Stimulated activated naive CD8-positive, alpha-beta T cell treated with anti-CD3 and anti-CD28 coated beads, Interleukin-15, amount 100 ng/mL, for 72 hours (primary cell): ENCODE results near the gene IL1RAPL1.

Experiments used
- ATAC-seq: fragments of 150-1000 bp; cut with Tn5 transposase; 2 replicates; pipeline ENCODE4 v1.10.0; 2021; ENCODE audit warnings: mild to moderate bottlenecking, moderate library complexity
- DNase-seq, 2 donors: peaks; one replicate each; pipeline ENCODE4 v3.0.0; 2021 to 2022
- H3K27ac Mint-ChIP-seq, 2 donors: one replicate each; pipeline ENCODE4 v1.8.0; 2022; ENCODE audit warnings: mild to moderate bottlenecking in 2 of 2, mixed read lengths in 2 of 2, moderate library complexity in 2 of 2
- H3K27me3 Mint-ChIP-seq: one replicate; pipeline ENCODE4 v1.8.0; 2022; ENCODE audit warnings: mixed read lengths
- H3K4me1 Mint-ChIP-seq: one replicate; pipeline ENCODE4 v1.8.0; 2022; ENCODE audit warnings: mild to moderate bottlenecking, mixed read lengths
- H3K4me3 Mint-ChIP-seq, 2 donors: one replicate each; pipeline ENCODE4 v1.8.0; 2022; ENCODE audit warnings: mild to moderate bottlenecking in 2 of 2, mixed read lengths in 2 of 2, moderate library complexity in 1 of 2
- H3K9me3 Mint-ChIP-seq, 2 donors: one replicate each; pipeline ENCODE4 v1.8.0; 2022; ENCODE audit warnings: mixed read lengths in 2 of 2

The IL1RAPL1 gene

DNA sequence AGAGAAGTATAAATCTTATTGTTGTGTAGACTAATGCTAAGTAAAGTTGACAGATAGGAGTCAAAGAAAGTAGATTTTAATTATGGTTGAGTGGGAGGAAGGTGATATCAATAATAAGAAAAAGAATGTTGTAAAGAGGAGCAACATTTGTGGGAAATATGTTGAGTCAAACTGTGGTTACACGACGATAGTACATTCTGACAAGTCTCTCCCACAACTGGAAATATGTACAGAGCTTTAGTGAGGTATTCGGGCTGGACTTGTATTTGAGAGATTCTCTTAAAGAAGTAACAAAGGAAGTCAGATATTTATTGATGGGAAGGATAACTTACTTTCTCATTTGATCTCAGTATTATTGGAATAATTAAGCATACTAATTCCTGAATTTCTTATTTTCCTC, 1102.8 kb downstream of the IL1RAPL1 start:
- H3K27ac Mint-ChIP-seq, result no peak overlapping the region
- H3K4me1 Mint-ChIP-seq, result no peaks in the 10 kb centered on the region
- peaks cover 8% of the 10 kb centered on the region in 2 donors for H3K9me3 Mint-ChIP-seq
- no peak overlapping the region for H3K4me3 Mint-ChIP-seq
- DNase-seq (no peak), ATAC-seq (no peak)
- no peaks in the 10 kb centered on the region for H3K27me3 Mint-ChIP-seq

DNA sequence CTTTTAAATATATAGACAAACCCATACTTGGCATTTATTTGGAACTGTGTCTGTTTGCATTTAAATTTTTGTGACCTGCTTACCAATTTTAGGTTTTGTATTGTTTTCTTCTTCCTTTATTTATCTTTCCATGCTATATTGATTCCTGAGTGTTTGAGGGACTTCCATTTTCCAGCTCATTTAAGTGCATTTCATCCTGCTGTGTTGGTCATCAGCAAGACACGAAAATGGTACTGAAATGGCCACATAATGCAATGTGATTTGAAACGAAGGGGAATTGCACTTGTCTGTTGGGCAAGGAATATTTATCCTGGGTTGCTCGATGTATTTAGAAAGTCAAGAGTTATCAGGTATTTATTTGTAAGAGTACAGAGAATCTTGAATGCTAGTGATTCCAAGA, 1103.8 kb downstream of the IL1RAPL1 start:
- Mint-ChIP-seq H3K9me3 (peaks cover 8% of the 10 kb centered on the region in 2 donors), H3K4me3 (no peak overlapping the region), H3K4me1 (no peaks in the 10 kb centered on the region), H3K27me3 (no peaks in the 10 kb centered on the region), H3K27ac (no peak overlapping the region)
- no peak for ATAC-seq
- no peak for DNase-seq

DNA sequence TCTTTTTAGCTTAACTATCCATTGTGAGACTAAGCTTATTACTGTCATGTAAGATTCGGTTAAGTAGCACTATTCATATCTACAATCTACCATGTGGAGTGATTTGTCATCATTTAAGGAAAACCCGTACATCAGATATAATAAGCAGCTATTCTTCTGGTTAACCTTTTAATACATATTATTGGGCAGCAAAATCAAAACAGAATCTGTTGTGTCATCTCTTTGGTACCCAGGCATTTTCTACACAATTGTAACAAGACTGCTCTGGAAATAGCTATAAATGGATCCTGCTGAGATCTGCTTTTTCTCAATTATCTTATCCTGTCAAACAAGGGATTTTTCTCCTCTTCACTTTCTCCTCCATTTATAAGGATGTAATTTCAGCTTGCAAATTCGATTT, 1106.7 kb downstream of the IL1RAPL1 start:
- H3K4me3 Mint-ChIP-seq, result no peak overlapping the region
- no peak overlapping the region for H3K27ac Mint-ChIP-seq
- DNase-seq (no peak), ATAC-seq (no peak)
- no peaks in the 10 kb centered on the region for H3K27me3 Mint-ChIP-seq
- H3K9me3 Mint-ChIP-seq, result peaks cover under 1 to 8% of the 10 kb centered on the region in 2 donors
- no peaks in the 10 kb centered on the region for H3K4me1 Mint-ChIP-seq

DNA sequence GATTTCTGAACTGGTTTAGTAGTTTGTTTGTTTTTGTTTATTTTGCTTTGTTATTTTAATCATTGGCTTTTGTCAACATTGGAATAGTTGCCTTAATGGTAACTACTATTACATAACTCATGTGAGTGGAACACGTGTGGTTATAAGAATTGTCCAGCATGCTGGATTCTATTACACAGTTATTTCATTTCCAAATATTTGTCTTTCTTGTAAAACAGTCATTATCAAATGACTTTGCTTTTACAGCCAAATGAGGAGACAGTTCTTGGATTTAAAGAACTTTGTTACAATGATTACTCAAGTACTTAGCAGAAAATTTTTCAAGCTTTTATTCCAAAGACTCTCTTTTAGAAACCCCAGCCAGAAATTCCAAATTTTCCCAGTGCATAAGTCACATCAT, 1112.0 kb downstream of the IL1RAPL1 start:
- H3K4me1 Mint-ChIP-seq, result no peaks in the 10 kb centered on the region
- peaks cover 5 to 7% of the 10 kb centered on the region in 2 donors for H3K9me3 Mint-ChIP-seq
- ATAC-seq (no peak), DNase-seq (no peak)
- H3K27me3 Mint-ChIP-seq, result no peaks in the 10 kb centered on the region
- no peak overlapping the region for H3K4me3 Mint-ChIP-seq
- no peak overlapping the region for H3K27ac Mint-ChIP-seq

DNA sequence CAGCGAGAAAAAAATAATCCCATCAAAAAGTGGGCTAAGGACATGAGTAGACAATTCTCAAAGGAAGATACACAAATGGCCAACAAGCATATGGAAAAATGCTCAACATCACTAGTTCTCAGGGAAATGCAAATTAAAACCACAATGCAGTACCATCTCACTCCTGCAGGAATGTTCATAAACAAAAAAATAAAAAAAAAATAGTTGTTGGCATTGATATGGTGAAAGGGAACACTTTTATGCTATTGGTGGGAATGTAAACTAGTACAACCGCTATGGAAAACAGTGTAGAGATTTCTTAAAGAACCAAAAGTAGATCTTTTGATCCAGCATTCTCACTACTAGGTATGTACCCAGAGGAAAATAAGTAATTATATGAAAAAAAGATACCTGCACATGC, 1119.8 kb downstream of the IL1RAPL1 start:
- no peak overlapping the region for H3K27ac Mint-ChIP-seq
- no peak for DNase-seq
- no peak for ATAC-seq

DNA sequence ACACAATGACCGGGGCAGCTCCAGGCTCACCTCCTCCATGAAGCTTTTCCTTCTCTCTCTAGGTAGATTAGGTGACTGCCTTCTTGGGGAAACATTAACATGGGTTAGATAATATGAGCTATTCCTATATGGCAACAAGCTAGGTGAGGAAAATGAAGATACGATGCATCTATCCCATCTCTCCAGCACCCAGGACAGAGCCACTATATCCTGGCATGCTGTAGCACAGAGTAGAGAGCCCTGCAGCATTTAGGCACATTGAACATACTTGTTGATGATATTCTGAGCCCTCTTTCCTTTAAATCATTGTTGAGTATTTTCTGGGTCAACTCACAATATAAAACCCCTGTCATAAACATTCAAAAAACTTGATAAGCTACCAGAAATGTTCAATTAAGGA, 1133.9 kb downstream of the IL1RAPL1 start:
- no peak for DNase-seq
- Mint-ChIP-seq H3K4me3 (no peak overlapping the region), H3K27me3 (no peaks in the 10 kb centered on the region), H3K9me3 (peaks cover 0 to 4% of the 10 kb centered on the region in 2 donors), H3K4me1 (no peaks in the 10 kb centered on the region), H3K27ac (no peak overlapping the region)
- ATAC-seq, result no peak

More for the DNA sequence above, 1119.8 kb downstream of the IL1RAPL1 start:
- Mint-ChIP-seq H3K4me1 (no peaks in the 10 kb centered on the region), H3K9me3 (no peaks in the 10 kb centered on the region), H3K27me3 (no peaks in the 10 kb centered on the region), H3K4me3 (no peak overlapping the region)

DNA sequence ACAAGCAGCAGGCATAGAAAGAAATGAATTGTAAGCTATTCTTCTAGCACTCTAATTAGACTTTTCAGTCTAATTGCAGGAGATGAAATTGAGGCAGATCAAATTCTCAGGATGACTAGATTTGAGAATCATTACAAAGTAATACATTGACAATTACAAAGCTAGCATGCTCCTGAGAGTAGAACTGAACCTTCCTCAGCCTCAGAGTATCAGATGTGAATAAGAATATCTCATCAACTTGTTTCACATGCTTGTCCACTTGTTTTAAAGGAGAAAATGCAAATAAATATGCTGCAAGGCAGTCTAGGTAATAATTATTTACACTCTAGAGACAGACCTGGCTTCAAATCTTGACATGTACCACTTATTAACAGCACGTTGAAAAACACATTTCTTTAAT, 1137.1 kb downstream of the IL1RAPL1 start:
- DNase-seq, result no peak
- ATAC-seq, result no peak
- no peak overlapping the region for H3K4me3 Mint-ChIP-seq
- H3K27ac Mint-ChIP-seq, result no peak overlapping the region
- H3K4me1 Mint-ChIP-seq, result no peaks in the 10 kb centered on the region
- H3K27me3 Mint-ChIP-seq, result no peaks in the 10 kb centered on the region
- H3K9me3 Mint-ChIP-seq, result no peaks in the 10 kb centered on the region

DNA sequence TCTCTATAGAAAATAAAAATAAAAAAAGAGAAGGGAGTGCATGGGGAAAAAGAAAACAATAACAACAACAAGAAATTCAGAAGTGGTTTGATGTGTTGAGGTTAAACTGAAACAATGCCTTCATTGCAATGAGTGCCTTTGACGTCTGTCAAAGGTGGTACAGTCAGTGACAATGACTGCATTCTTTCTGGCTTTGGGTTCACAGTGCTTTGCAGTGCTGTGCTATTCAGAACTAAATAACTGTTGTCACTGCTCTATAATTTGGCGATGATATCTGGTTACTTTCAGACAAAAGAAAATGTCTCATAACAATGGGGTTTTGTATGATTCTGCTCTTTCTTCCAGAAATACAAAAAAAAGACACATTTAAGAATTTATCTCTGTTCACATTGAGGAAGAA, 1139.6 kb downstream of the IL1RAPL1 start:
- Mint-ChIP-seq H3K27ac (no peak overlapping the region), H3K9me3 (no peaks in the 10 kb centered on the region)

DNA sequence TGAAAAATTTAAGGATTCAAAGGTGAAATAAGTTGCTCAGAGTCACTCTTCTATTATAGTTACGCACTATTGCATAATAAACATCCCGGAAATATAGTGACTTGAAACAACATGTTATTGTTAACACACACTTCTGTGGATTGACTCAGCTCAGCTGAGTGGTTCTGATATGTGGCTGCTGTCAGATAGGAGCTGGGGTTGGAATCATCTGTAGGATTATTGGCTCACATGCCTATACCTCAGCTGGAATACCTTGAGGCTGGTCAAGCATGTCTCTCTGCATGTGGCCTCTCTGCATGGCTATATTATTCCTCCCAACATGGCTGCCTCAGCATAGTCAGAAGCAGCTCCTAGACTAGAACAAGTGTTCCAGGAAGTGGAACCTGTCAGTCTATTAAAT, 1141.4 kb downstream of the IL1RAPL1 start:
- H3K4me3 Mint-ChIP-seq, result no peak overlapping the region
- H3K4me1 Mint-ChIP-seq, result no peaks in the 10 kb centered on the region
- DNase-seq (no peak), ATAC-seq (no peak)
- H3K27ac Mint-ChIP-seq, result no peak overlapping the region
- peaks cover 0 to 4% of the 10 kb centered on the region in 2 donors for H3K9me3 Mint-ChIP-seq
- no peaks in the 10 kb centered on the region for H3K27me3 Mint-ChIP-seq

More for the DNA sequence above, 1139.6 kb downstream of the IL1RAPL1 start:
- Mint-ChIP-seq H3K4me3 (no peak overlapping the region), H3K4me1 (no peaks in the 10 kb centered on the region), H3K27me3 (no peaks in the 10 kb centered on the region)
- ATAC-seq (no peak), DNase-seq (no peak)

DNA sequence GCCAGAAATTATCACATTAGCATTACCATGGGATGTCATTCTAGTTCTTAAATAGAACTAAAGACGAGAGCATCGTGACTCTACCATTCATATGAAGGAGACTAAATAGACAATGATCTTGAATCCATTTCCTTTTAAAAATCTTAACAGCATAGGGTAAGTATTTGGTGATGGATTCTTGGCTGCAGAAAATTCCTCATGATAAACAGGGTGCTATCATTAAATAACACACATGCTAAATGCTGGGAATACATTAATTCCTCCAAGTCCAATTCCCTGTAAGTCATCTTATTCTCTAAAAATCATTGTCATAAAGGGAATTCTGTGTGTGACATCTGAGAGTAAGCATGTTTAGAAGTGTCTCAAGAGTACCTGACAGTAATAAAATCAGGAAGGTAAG, 1157.7 kb downstream of the IL1RAPL1 start:
- ATAC-seq, result no peak
- H3K27ac Mint-ChIP-seq, result no peak overlapping the region
- H3K4me3 Mint-ChIP-seq, result no peak overlapping the region
- no peaks in the 10 kb centered on the region for H3K27me3 Mint-ChIP-seq
- DNase-seq, result no peak
- H3K9me3 Mint-ChIP-seq, result peaks cover 0 to 7% of the 10 kb centered on the region in 2 donors
- no peaks in the 10 kb centered on the region for H3K4me1 Mint-ChIP-seq

DNA sequence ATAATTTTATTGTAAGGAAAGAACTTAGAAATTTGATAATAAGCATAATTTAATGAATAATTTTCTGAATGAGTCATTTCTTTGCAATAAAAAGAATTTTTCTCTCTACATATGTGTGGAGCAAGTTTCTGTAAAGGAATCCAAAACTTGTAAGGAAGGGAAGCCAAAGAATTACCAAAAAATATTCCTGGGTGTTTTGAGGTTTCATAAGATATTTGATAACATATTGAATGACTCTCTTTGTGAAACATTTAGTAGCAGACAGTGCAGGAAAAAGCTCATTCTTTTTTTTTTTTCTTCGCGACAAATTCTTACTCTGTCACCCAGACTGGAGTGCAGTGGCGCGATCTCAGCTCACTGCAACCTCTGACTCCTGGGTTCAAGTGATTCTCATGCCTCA, 1159.1 kb downstream of the IL1RAPL1 start:
- H3K27ac Mint-ChIP-seq, result no peak overlapping the region
- H3K9me3 Mint-ChIP-seq, result no peaks in the 10 kb centered on the region
- H3K27me3 Mint-ChIP-seq, result no peaks in the 10 kb centered on the region
- no peak for DNase-seq
- H3K4me3 Mint-ChIP-seq, result no peak overlapping the region
- H3K4me1 Mint-ChIP-seq, result no peaks in the 10 kb centered on the region
- no peak for ATAC-seq

DNA sequence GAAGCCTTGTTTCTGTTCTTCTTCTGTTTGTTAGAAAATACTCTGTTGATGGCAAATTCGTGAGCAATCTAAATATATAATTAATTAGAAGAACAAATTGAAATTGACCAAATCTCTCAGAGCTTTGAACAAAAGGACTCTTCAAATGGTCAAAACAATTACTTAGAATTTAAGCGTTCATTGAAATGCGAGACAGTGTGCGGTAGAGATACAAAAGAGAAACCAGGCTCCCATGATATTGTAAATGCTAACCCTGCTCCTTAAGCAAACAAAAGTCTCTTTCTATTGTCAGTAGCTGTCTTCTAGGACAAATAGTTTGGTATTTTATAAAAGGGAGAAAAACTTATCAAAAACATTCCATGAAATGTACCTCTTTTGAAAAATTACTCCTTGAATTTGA, 1174.8 kb downstream of the IL1RAPL1 start:
- Mint-ChIP-seq H3K27ac (no peak overlapping the region), H3K4me1 (no peaks in the 10 kb centered on the region), H3K27me3 (no peaks in the 10 kb centered on the region), H3K4me3 (no peak overlapping the region), H3K9me3 (no peaks in the 10 kb centered on the region)
- ATAC-seq, result no peak
- no peak for DNase-seq

DNA sequence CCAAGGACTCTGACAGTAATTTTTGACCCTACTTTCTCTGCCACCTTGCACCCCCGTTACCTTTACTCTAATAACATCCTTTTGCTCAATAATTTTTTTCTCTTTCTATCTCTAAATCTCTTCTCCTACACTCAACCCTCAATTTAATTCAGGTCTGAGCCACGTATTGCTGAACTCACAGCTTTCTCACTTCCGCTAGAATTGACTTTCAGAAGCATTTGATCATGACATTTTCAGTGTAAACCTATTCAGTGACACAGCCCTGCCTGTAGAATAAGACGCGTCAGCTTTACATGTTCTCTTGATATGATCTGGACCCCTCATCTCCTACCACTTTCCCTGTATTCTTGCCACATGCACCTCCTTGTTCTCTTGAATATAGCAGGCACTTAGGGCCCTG, 1188.6 kb downstream of the IL1RAPL1 start:
- DNase-seq (no peak), ATAC-seq (no peak)
- no peaks in the 10 kb centered on the region for H3K27me3 Mint-ChIP-seq
- H3K9me3 Mint-ChIP-seq, result no peaks in the 10 kb centered on the region
- no peak overlapping the region for H3K27ac Mint-ChIP-seq
- no peak overlapping the region for H3K4me3 Mint-ChIP-seq
- H3K4me1 Mint-ChIP-seq, result no peaks in the 10 kb centered on the region

DNA sequence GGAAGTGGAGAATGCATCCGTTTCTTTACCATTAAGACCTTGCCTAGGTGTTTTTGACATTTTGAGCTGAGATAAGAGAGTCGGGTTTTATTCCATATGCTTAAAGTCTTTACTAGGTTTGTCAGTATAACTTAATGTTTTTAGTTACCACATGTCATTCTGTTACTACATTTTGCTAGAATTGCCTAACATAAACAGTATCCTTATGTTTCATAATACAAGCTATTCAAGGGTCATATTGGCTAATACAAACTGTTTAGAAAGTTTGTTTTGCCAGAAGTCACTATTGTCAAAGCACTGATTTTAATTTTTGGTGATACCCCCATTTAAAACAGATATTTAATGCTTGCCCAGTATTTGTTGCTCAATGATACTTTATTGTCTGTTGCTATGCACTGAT, 1200.4 kb downstream of the IL1RAPL1 start:
- DNase-seq, result no peak
- no peak overlapping the region for H3K4me3 Mint-ChIP-seq

DNA sequence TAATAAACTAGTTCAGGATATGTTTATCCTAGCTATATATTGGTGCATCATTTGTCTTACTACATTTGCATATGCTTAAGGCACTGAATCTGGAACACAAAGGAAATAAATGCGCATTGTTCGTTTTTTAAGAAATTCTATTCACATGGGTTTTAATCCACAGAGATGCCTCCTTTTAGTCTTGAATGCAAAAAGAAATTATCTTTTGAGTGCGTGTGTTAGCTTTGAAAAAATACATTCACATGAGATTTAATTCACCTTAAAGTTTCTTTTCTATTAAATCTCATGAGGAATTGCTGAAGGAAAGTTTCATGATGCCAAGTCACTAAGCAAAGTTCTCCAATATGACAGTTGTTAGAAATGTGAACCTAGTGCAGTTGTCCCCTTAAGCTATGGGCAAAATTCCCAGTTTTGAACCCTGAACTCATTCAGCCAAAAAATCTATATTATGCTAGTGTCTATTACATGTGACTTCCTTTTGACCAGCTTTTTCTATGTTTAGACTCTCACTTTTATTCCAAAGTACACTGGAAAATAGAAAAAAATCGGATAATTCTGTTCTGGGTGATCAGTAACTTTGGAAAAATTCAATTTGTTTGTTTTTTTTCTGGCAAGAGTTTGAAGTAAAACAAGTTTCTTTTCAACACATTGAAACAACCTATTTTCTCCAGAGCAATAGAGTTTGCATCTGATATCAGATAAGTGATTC, 1201.9 kb downstream of the IL1RAPL1 start:
- H3K9me3 Mint-ChIP-seq, result peaks cover 0 to 6% of the 10 kb centered on the region in 2 donors
- ATAC-seq, result no peak
- no peaks in the 10 kb centered on the region for H3K4me1 Mint-ChIP-seq
- no peaks in the 10 kb centered on the region for H3K27me3 Mint-ChIP-seq
- H3K4me3 Mint-ChIP-seq, result no peak overlapping the region
- DNase-seq, result no peak
- no peak overlapping the region for H3K27ac Mint-ChIP-seq

More for the DNA sequence above, 1200.4 kb downstream of the IL1RAPL1 start:
- peaks cover 0 to 6% of the 10 kb centered on the region in 2 donors for H3K9me3 Mint-ChIP-seq
- no peaks in the 10 kb centered on the region for H3K4me1 Mint-ChIP-seq
- no peaks in the 10 kb centered on the region for H3K27me3 Mint-ChIP-seq
- ATAC-seq, result no peak
- no peak overlapping the region for H3K27ac Mint-ChIP-seq

DNA sequence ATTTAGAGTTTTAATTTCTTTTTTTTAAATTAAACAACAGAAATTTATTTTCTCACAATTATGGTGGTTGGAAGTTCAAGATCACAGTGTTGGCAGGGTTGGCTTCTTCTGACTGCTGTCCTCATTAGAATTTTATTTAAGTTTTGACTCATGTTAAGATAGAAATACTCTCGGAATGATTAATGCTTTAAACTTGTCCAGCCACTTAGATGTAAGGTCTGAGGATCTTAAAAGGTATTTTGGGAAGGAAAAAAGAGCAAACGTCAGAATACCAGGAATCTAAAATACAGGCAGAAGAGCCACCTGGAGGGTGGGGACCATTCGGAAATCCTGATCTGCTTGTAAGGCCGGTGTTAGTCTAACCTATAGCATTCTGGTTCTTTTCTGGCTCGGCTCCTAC, 1205.1 kb downstream of the IL1RAPL1 start:
- DNase-seq (no peak), ATAC-seq (no peak)
- no peak overlapping the region for H3K4me3 Mint-ChIP-seq
- H3K27me3 Mint-ChIP-seq, result no peaks in the 10 kb centered on the region
- H3K4me1 Mint-ChIP-seq, result no peaks in the 10 kb centered on the region
- peaks cover 0 to 8% of the 10 kb centered on the region in 2 donors for H3K9me3 Mint-ChIP-seq
- no peak overlapping the region for H3K27ac Mint-ChIP-seq

DNA sequence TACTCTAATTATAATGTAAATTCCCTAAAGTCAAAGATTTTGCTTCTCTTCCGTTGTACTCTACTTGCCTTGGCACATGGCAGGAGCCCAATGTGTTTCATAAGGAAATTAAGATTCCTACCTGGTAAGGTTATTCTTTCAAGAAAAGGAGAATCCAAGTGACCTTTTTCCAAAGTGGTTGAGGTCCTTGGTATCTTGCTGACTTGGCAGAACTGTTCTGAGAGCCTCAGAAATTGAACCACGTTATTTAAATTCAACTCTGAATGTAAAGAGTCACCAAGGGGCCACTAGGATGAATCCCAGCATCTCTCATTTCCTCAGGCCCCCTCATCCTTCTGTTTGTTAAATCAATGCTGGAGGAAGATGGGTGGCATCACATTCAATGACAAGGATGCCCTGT, 1209.9 kb downstream of the IL1RAPL1 start:
- peaks cover 0 to 8% of the 10 kb centered on the region in 2 donors for H3K9me3 Mint-ChIP-seq
- DNase-seq (no peak), ATAC-seq (no peak)
- no peak overlapping the region for H3K27ac Mint-ChIP-seq
- no peak overlapping the region for H3K4me3 Mint-ChIP-seq
- no peaks in the 10 kb centered on the region for H3K4me1 Mint-ChIP-seq
- H3K27me3 Mint-ChIP-seq, result no peaks in the 10 kb centered on the region
